Psoas muscle (tissue), 8 donors: ENCODE data around the gene FBRSL1. TPM values are rescaled to one million over a fixed set of nuclear protein-coding genes. Genes with fewer than 3 reads are reported as not detected.

Experiments
- ATAC-seq, 4 donors: fragments of 200-7000 bp; cut with Tn5 transposase; one replicate each; pipeline ENCODE4 v1.9.1; 2020; ENCODE audit warnings: moderate library complexity in 3 of 4, mild to moderate bottlenecking in 2 of 4
- DNase-seq, 2 donors: peaks; one replicate each; pipeline ENCODE4 v3.0.0-alpha.2; 2020
- H3K27ac ChIP-seq: fragments of 200-600 bp; one replicate; pipeline ENCODE4 v1.8.0; 2022
- H3K27me3 ChIP-seq, 3 donors: fragments of 200-600 bp in 1 of 3; one replicate each; pipeline versions ENCODE4 v1.6.1 to v1.8.0; 2013 to 2022; ENCODE audit warnings: low read length in 2 of 3, mild to moderate bottlenecking in 2 of 3, moderate library complexity in 1 of 3; ENCODE audit not compliant: insufficient read depth in 3 of 3
- H3K36me3 ChIP-seq, 2 donors: fragments of 200-600 bp in 1 of 2; one replicate each; pipeline versions ENCODE4 v1.6.1 to v1.8.0; 2013 to 2022; ENCODE audit warnings: low read depth in 1 of 2, mild to moderate bottlenecking in 1 of 2, moderate library complexity in 1 of 2; ENCODE audit not compliant: insufficient read depth in 1 of 2
- H3K4me1 ChIP-seq: fragments of 200-600 bp; one replicate; pipeline ENCODE4 v1.8.0; 2022
- H3K4me3 ChIP-seq: fragments of 200-600 bp; one replicate; pipeline ENCODE4 v1.8.0; 2022; ENCODE audit warnings: mild to moderate bottlenecking
- H3K9me3 ChIP-seq: fragments of 200-600 bp; one replicate; pipeline ENCODE4 v1.8.0; 2022
- WGBS, 3 donors: extraction: QIAGEN DNeasy Blood & Tissue Kit; methylation state at CpG; one replicate each; pipeline versions ENCODE4 v1.1.6 to v1.1.7; 2013; 5-methylcytosine and 5-hydroxymethylcytosine counted together
- intact Hi-C, 2 donors: fragments of 100-400 bp; cut with DNase I; formaldehyde crosslinking; loops; one replicate each; pipeline versions ENCODE4 v1.11.0 to v1.14.2; 2022
- polyA plus RNA-seq, 3 donors: library from polyadenylated mRNA; stranded (reverse); fragments of 200-250 nt; gene quantifications; one replicate each; pipeline ENCODE4 v1.2.3, GENCODE V29; 2013
- total RNA-seq, 4 donors: library from RNA; stranded (reverse); fragmentation: NEBNext Ultra II Directional in 2 of 4; extraction: Animal tissue kit (Norgen Biotek cat#: 25700) in 2 of 4; gene quantifications; one replicate each; pipeline versions ENCODE4 v1.2.1 to v1.2.4, GENCODE V29; 2021 to 2023
- TF ChIP-seq, protein P1 (sequence below): fragments of 200-600 bp; IDR thresholded peaks from one replicate; pipeline ENCODE4 v1.8.0; 2022; ENCODE audit warnings: antibody characterized with exemption
- donor health status: healthy with polysubstance abuse.
- donor health status: DM: no; HTN: no; CAD: no; lungs with moderate emphysema.
- donor health status: Bipolar disorder and iron deficiency.
- donor health status: healthy.
- donor health status: DM: yes; HTN: yes; CAD: no.
- donor health status: DM: no; HTN: no; CAD: no.
- donor health status: DM: no; HTN: no; CAD: no.
- donor health status: DM: yes; HTN: yes; CAD: no.

The FBRSL1 gene
- total and polyA plus RNA-seq, 7 donors: 23.0 to 54.5 (median 40.1) TPM

DNA sequence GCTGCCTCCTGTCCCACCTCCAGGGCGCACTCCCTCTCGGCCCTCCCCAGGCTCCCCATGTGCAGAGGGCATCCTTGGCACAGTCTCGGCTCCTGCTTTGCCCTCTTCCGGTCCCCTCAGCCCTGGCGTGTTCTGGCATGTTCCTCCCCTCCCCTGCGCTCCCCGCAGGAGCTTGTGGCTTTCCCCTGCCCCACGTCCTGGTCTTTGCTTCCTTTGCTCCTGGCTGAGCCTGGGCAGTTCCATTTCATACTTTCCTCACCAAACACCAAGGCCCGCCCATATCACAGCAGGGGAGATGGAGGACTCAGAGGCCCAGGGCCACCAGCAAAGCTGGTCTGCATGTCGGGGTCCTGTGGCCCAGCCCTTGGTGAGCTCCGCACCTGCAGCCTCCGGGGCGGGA lies 56.0 kb downstream of the FBRSL1 start:
- no peak overlapping the region for H3K27ac ChIP-seq
- no peak for DNase-seq
- WGBS, 3 donors: 94 to 95% (median 94%) methylated on average over 12 to 13 of the region's 13 CpGs
- H3K9me3 ChIP-seq: no peaks in the 10 kb centered on the region
- peaks cover 0 to 24% of the 10 kb centered on the region in 2 donors for H3K36me3 ChIP-seq
- H3K4me3 ChIP-seq: no peak overlapping the region
- H3K4me1 ChIP-seq: no peaks in the 10 kb centered on the region
- ATAC-seq: no peak
- no peaks in the 10 kb centered on the region for H3K27me3 ChIP-seq
- TF ChIP-seq, protein P1, sequence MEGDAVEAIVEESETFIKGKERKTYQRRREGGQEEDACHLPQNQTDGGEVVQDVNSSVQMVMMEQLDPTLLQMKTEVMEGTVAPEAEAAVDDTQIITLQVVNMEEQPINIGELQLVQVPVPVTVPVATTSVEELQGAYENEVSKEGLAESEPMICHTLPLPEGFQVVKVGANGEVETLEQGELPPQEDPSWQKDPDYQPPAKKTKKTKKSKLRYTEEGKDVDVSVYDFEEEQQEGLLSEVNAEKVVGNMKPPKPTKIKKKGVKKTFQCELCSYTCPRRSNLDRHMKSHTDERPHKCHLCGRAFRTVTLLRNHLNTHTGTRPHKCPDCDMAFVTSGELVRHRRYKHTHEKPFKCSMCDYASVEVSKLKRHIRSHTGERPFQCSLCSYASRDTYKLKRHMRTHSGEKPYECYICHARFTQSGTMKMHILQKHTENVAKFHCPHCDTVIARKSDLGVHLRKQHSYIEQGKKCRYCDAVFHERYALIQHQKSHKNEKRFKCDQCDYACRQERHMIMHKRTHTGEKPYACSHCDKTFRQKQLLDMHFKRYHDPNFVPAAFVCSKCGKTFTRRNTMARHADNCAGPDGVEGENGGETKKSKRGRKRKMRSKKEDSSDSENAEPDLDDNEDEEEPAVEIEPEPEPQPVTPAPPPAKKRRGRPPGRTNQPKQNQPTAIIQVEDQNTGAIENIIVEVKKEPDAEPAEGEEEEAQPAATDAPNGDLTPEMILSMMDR: no peak
- intact Hi-C loops: no loop called here

DNA sequence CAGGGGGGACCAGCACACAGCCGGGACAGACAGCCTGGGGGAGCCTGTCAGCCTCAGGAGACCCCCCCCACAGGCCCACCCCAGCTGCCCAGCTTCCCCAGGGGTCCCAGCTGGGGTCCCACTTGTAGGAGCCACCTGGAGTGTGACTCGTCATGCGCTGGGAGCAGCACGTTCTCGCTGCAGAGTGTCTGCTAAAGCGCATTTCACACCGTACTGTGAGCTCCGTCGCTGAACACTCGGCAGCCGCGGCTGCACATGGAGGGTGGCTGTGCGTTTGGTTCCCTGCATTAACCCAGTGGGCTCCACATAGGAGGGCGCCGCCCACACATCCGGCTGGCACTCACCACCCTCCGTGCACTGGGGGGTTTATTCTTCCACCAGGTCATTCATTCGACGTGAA lies 56.7 kb downstream of the FBRSL1 start:
- intact Hi-C loops: no loop called here
- Histone ChIP-seq H3K27me3 (no peaks in the 10 kb centered on the region), H3K27ac (no peak overlapping the region), H3K36me3 (peaks cover 0 to 27% of the 10 kb centered on the region in 2 donors), H3K9me3 (no peaks in the 10 kb centered on the region), H3K4me3 (no peak overlapping the region), H3K4me1 (no peaks in the 10 kb centered on the region)
- no peak for DNase-seq
- ATAC-seq: no peak
- 70 to 76% (median 72%) methylated on average over 17 to 19 of the region's 19 CpGs for WGBS, 3 donors
- TF ChIP-seq, protein P1: no peak

DNA sequence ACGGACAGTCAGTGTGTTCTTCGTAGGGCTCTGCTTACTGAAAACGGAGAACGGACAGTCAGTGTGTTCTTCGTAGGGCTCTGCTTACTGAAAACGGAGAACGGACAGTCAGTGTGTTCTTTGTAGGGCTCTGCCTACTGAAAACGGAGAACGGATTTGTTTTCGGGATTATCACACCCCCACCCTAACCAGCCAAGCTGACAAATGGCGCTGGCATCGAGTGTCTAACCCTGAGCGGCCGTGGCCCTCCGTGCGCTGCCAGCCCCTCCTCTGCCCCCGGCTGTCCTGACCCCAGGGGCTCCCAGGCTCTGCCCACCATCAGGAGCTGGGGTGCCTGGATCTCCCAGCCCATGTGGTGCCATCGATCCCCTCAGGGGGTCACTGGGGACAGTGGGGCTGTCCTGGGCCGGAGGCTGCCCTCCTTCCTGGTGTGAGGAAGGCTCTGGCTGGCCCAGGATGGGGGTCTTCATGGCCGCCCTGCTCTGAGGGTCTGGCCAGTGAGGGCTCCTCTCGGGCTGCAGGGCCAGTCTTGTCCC lies 57.3 kb downstream of the FBRSL1 start:
- intact Hi-C loops: no loop called here
- WGBS, 3 donors: 75 to 85% (median 79%) methylated on average over 15 to 19 of the region's 21 CpGs
- H3K36me3 ChIP-seq: peaks cover 0 to 27% of the 10 kb centered on the region in 2 donors

DNA sequence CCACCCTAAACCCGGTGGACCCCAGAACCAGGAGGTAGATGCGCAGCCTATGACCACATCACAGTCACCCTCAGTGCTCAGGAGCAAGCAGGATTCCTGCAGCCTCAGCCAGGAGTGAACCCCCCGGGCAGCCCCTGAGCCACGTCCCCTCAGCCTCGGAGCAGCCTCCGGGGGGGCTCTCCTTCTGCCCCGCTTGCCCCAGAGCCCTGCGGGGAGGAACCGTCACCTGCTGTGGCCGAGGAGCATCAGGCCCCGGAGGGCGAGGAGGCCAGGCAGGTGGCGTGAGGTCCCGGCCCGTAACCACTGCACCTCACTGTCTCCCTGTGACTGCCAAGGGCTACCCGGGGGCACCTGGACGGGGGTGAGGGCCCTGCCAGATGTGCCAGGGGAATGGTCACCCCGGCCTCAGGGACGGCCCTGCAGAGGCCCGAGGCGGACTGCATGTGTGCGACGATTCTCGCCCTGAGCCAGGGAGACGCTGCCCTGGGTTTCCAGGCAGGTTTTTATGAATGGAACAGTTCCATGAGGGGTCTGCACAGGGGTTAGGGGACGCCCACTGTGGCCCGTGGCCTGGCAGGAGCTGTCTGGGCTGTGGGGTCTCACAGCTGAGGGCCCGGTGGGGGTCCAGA lies 58.6 kb downstream of the FBRSL1 start:
- TF ChIP-seq, protein P1: no peak
- intact Hi-C loops: no loop called here
- WGBS, 3 donors: 94 to 97% (median 96%) methylated on average over 27 to 28 of the region's 28 CpGs
- Histone ChIP-seq H3K4me3 (no peak overlapping the region), H3K9me3 (no peaks in the 10 kb centered on the region), H3K27me3 (no peaks in the 10 kb centered on the region), H3K36me3 (peaks cover 0 to 22% of the 10 kb centered on the region in 2 donors), H3K27ac (no peak overlapping the region), H3K4me1 (no peaks in the 10 kb centered on the region)
- no peak for DNase-seq
- no peak for ATAC-seq

More for the DNA sequence above, 57.3 kb downstream of the FBRSL1 start:
- TF ChIP-seq, protein P1: no peak
- H3K27me3 ChIP-seq: no peaks in the 10 kb centered on the region
- no peak overlapping the region for H3K27ac ChIP-seq
- ATAC-seq: no peak
- no peaks in the 10 kb centered on the region for H3K4me1 ChIP-seq
- H3K9me3 ChIP-seq: no peaks in the 10 kb centered on the region
- no peak overlapping the region for H3K4me3 ChIP-seq
- DNase-seq: no peak
